Stimulated activated CD8-positive, alpha-beta memory T cell treated with anti-CD3 and anti-CD28 coated beads, Interleukin-15, amount 100 ng/mL, for 48 hours (primary cell): ENCODE measurements around the gene FOXL3.
"Not testable (repeated sequence)": the region's sequence is repeated elsewhere in the genome, so short reads cannot be mapped to it uniquely, and the experiment has no call there.

ENCODE experiments used
- DNase-seq, 2 donors: peaks; one replicate each; pipeline ENCODE4 v3.0.0-alpha.2; 2020; ENCODE audit warnings: low read depth in 2 of 2

FOXL3 gene

DNA sequence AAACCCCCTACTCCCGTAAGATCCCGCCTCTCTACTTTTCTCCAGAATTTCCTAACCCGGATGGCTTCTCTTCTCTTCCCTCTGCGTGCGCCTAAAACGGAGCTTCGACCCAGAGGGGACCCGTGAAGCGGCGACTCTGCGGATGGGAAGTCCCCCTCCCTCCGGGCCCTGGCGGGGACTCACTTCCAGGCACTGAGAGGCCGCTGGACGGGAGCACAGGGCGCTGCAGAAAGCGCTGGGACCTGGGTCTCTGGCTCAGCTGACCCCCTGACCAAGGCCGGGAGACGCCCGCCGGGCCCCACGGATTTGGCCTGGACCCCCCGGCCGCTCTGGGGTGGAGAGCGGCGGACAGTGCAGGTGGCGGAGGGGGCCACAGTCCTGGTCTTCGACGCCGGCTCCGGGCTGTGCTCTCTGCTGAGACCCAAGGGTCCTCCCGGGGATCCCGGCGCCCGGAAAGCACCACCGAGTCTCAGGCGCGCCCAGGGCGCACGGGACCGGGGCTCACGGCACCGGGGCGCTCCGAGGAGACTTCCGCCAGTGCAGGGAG, 688 bp upstream of the FOXL3 start:
- DNase-seq = no peak

DNA sequence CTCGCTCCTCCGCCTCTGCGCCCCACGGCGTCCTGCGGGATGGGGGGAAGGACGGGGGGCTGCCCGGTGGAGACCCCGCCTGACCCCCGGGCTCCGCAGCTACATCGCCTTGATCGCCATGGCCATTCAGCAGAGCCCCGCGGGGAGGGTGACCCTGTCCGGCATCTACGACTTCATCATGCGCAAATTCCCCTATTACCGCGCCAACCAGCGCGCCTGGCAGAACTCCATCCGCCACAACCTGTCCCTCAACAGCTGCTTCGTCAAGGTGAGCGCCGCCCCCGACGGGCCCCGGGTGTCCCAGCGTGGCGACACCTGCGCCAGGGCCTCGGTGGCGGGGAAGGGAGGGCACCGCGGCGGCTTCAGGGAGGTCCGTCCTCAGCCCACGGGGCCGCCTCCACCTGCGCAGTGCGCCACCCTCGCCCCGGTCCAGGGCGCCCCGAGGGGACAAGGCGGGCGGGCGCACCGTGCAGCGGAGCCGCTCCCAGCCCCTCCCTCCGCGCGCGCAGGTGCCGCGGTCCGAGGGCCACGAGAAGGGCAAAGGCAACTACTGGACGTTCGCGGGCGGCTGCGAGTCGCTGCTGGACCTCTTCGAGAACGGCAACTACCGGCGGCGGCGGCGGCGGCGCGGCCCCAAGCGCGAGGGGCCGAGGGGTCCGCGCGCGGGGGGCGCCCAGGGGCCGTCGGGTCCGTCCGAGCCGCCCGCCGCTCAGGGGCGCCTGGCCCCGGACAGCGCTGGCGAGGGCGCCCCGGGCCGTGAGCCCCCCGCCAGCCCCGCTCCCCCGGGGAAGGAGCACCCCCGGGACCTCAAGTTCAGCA, 793 bp downstream of the FOXL3 start:
- no peak for DNase-seq

DNA sequence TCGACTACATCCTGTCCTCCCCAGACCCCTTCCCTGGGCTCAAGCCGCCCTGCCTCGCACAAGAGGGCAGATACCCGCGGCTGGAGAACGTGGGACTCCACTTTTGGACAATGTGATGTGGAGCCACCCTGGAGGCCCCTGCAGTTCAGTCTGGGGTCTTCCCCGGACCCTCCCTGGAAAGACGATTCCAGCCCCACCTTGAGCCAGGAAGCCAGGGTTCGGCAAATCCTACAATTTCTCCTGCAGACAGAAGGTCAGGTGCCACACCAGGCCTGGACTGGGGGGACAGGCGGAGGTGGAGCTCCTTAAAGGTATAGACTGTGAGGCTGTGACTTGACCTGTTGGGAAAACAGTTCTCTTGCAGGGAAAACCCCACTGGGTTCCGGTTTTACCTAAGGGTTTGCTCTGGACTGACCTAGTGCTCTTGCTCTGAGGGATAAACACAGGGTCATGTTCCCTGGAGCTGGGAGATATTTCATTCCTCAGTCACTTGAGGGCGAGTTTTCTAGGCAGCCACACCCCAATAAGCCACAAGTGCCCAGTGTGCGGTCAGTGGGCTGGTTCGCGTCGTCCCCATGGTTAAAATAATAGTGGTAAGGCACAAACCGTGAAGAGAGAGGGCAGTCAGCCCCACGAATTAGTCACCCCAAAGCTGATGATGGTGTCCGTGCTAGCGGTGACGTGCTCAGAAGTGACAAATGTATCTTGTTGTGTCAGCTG, 1.6 kb downstream of the FOXL3 start:
- DNase-seq = no peak

DNA sequence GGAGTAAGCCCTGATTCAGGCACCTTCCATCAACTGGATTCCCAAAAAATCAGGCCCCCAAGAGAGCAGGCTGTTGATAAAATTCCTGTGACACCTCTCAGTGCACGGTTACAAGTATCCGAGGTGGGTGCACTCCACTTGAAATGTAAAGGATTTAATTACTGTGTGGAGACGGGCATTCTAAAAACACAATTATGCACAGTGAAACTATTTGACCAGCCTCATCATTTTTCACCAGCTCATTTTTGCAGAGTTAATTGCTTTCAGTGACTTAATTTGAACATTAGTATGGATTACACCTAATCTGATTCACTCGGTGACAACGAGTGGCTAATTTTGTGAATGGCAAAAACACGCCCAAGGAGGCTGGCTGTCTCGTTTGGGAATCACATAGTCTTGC, 2.3 kb downstream of the FOXL3 start:
- DNase-seq = no peak

DNA sequence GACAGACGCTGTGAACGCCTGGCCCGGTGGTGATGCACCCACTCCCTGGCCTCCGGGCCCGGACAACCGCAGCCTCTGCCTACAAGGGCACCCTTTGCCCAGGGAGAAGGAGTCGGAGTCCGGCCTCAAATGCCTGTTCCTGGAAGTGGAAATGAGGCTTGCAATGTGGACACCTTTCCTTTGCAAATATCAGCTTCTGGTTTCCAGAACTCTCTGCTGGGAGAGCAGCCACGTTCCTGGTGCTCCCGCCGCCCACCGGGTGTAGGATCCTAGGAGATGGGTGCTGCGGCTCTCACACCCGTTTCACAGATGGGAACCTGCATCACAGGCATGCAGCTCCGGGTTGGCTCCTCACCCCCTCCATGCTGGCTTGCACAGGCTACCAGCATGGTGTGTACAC, 2.9 kb downstream of the FOXL3 start:
- DNase-seq = no peak

DNA sequence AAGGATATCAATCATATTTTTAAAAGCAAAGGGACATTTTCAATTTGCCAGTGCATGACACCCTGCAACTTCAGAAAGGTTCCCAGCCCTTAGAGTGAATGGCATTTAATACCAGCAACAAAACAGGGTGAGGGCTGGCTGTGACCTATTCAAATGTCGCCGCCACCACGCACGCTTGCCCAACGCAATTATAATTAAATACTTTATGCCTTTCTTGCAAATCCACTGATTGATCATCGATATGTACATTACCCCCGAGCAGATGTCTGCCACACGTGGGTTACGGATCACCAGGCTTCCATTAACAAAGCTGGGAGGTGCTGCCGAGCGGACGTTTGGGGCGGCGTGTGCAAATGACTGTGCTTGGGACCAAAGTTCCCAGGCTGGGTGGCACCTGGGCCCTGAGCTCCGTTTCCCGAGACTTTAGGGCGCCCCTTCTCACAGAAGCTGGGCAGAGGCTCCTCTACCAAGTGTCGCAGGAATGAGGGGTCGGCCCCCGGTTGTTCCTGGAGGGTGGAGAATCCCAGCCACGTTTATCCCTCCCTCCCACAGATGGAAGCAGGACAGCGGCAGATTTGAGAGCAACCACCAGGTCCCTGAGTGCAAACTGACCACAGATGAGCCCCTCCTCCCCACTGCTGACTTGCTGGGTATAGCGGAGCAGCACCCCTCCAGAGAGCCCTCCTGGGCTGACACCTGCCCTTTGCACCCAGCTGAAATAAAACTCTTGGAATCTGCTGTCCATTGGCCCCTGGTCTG, 3.9 kb downstream of the FOXL3 start:
- no peak for DNase-seq

DNA sequence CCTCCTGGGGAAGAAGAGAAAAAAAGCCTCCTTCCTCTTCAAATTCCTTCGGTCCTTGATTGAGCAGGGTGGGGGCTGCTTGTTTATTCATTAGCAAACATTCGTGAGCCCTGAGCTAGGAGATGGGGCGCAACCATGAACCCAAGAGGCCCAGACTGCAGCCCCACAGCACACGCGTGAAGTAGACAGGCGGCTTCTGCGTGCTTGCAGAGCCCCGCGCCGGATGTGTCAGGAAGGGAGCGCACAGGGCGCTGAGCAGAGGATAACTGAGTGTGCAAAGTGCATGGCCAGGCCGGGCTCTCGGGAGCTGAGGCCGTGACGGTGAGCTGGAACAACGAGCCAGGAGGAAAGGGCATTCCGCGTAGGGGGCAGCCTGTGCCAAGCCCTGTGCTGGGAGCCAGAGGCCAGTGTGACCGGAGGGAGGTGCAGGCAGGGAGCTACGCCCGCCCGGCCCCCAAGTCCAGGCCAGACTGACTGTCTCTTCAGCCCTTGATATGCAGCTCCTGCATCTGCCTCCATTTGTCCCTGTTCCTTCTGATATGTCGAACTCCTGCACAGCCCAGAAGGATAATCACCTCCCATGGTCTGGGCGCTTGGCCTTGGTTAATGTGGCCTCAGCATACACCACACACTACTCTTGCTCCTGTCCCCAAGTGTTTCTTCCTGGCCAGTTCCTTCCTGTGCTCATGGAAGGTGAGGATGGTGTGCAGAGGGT, 4.6 kb downstream of the FOXL3 start:
- no peak for DNase-seq

DNA sequence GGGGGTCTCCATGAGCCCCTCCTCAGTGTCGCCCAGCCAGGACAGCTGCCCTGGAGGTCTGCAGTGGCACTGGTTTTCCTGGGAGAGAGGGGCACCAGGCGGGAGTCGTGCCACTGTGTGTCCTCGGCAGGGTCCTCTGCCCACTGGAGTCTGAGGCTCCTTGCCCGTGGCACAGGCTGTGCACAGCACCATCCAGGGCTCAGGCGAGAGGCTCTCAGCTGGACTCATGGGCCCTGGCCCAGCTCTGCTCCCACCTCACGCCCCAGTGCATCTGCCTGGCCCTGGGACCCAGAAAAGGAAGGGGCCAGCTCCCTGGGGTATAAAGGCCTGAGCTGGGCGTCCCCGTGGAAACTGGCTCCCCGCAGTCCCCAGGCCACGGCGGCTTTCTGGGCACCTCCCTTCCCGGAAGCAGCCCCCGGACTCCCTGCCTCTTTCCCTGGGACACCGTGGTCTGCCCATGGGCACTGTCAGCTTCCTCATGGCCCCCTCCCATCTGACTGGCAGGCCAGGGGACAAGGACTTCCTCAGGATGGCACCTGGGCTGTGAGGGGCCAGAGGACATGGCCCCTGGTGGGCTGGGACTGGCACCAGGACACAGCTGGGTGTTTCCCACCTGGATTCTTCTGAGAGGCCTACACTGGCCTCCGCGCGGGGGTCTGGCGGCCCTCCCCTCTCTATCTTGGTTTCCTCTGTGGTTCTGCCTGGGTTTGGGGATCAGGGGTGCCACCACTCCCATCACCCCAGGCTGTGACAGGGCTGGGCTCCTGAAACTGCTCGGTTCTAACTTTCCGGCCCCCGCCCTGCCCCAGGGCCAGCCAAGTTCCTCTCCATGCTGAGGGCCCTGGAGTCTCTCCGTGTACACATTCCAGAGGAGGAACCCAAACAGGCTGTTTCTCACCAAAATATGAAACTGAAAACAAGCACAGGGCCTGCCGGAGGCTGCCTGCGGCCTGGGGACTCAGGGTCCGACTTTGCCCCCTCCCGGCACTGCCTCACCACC, 5.5 kb downstream of the FOXL3 start:
- no peak for DNase-seq

DNA sequence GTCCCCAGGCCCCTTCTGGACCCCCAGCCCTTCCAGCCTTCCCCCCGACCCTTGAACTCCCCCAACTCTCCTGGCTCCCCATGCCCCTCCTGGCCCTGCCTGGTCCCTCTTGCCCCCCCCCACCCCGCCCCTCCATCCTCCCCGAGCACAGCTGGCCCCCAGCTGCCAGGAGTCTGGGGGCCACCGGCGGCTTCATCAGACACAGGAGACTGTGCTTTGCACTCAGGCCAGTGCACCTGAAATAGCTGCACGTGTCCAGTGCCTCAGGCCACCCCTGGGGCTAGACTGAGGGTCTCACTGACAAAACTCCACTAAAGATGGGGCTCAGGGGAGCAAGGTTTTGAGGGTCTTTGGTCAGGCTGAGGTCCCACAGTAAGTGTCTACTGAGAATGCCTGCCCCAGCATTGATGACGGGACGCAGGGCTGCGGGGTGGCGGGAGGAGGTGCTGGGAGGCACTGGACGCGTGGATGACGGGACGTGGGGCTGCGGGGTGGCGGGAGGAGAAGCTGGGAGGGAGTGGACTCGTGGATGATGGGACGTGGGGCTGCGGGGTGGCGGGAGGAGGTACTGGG, 6.5 kb downstream of the FOXL3 start:
- DNase-seq = no peak

DNA sequence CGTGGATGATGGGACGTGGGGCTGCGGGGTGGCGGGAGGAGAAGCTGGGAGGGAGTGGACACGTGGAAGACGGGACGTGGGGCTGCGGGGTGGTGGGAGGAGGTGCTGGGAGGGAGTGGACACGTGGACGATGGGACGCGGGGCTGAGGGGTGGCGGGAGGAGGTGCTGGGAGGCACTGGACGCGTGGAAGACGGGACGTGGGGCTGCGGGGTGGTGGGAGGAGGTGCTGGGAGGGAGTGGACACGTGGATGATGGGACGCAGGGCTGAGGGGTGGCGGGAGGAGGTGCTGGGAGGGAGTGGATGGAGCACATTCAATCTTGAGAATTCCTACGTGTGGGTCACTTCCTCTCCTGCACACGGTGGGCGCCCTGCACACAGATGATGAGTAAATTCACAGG, 7.2 kb downstream of the FOXL3 start:
- not testable (repeated sequence) for DNase-seq

DNA sequence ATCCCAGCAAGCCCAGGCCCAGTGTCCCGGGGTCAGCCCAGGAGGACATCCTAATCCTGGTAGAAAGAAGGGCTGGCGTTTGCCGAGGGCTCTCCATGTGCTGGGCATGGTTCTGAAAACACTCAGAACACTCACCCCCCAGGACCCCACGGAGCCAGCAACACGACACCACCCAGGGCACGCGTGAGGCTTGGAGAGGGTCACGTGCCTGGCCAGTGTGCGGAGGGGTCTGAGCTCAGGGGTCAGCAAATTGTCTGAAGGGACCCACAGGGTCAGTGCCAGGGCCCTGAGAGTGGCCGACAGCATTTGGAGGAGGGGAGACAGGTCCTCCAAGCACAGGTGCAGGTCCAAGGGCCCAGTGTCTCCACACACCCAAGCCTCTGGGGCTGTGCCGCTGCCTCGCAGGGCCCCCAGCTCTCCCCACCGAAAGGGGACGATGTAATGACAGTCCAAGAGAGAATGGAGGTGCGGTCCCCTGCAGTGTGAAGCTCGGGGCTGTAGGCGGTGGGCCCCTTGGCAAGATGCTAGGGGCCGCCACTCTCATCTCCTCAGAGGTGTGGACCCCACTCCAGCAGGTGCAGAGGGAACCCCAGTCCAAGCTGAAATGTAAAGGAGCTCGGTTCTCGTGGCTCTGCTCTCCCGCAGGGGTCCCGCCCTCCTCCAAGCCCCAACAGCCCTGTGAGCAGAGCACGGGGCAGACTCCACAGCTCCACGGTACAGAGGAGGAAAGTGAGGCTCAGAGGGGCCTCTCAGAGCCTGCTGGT, 7.8 kb downstream of the FOXL3 start:
- DNase-seq = no peak

DNA sequence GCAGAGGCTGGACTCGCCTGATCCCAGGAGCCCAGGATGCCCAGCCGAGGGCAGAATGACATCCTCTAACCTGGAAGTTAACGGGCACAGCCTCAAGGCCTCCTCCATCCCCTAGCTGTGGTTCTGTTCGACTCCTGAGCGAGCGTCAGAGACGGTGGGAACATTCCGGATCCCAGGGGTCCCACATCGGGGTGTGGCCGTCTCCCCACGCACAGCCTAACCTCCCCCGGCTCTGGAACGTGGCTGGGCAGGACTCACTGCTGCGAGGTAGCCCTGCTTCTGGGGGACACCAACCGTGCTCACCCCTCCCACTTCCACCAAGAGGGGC, 8.4 kb downstream of the FOXL3 start:
- no peak for DNase-seq

DNA sequence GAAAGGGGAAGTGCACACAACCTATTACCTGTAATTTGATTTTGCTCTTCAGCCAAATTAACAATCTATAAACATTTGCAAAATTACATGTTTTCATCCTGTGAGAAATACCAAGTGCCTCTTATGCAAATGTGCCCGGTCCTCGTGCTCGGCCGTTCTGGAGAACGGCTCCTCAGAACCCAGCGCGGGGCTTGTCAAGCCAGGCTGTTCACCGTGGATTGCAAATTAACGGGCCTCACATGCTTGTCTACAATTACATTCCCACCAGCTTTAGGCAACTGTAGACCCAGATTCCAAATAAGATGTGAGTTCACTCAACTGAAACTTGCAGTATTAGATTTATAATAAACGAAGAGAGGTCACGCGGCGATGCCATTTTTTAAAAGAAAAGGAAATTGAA, 8.8 kb downstream of the FOXL3 start:
- DNase-seq = no peak

DNA sequence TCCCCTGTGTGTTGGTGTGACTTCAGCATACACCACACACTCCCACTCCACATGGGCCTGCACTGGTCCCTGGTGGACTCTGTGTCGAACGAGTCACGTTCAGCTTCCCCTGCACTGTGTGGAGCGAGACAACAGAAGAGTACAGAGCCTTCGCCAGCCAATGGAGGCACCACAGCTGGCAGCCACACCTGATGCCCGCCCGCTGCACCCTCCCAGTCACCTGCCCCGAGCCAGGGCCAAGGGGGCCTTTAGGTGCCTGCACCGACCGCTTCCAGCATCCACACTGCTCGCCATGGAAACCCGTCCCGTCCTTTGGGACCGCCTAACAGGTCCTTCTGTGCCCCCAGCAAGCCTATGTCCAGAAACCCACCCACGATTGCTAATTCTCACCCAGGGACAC, 9.2 kb downstream of the FOXL3 start:
- no peak for DNase-seq

DNA sequence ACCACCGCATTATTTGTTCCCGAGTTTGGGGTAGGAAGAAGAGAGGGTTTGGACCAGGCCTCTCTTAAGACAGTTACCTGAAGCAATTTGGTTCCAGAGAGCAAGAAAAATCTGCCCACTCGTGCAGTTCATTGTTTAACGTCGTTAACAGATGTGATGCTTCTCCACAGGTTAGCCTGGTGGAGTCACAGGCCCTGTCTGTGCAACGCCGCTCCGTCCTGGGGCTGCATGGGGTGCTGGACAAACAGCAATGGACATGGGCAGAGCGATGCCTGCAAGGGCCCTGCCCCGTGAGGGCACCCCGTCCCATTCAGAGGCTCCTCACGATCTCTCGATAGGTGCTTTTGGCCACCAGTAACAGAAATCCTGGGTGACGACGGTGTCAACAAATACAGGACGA, 9.7 kb downstream of the FOXL3 start:
- DNase-seq = no peak

DNA sequence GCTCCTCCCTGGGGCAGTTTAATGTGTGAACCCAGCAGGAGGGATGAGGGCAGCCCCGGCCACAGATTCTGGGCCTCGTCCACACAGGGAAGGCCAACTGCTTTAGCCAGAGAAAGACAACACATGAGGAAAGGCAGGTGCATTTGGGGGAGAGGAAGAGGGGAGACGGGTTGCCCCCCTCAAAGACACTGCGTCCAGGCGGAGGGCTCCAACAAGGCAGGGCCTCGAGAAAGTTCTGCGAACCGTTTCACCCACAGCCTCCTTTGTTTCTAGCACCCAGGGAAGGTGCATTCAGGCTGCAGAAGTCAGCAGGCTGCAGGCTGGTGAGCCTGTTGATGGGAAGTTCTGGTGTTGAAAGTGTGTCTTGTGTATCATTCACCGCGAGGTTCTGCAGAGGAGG, 10.1 kb downstream of the FOXL3 start:
- DNase-seq = no peak

DNA sequence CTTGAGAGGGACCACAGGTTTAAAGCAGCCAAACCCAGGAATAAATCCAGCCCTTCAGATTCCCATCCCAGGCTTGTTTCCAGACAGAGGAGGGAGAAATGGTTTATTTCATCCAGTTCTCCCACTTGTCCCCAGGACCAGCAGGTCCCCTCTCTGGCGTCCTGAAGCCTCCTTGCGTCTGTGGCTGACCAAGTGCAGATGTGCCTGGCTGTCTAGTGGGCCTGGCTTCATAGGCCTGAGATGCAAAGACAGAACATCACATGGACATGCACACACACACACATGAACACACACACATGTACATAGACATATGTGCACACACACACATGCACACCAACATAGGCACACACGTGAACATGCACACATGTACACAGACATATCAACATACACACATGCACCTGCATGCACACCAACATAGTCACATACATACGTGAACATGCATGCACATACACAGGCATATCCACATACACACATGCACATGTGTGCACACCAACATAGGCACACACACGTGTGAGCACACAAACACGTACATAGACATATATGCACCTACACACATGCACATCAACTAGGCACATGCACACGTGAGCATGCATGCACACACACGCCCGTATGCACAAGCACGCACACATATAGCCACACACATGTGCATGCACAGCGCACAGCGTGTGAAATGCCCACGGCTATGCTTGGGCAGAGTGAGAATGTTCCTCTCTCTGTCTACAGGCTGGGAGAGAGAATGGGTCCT, 10.7 kb downstream of the FOXL3 start:
- DNase-seq = no peak

DNA sequence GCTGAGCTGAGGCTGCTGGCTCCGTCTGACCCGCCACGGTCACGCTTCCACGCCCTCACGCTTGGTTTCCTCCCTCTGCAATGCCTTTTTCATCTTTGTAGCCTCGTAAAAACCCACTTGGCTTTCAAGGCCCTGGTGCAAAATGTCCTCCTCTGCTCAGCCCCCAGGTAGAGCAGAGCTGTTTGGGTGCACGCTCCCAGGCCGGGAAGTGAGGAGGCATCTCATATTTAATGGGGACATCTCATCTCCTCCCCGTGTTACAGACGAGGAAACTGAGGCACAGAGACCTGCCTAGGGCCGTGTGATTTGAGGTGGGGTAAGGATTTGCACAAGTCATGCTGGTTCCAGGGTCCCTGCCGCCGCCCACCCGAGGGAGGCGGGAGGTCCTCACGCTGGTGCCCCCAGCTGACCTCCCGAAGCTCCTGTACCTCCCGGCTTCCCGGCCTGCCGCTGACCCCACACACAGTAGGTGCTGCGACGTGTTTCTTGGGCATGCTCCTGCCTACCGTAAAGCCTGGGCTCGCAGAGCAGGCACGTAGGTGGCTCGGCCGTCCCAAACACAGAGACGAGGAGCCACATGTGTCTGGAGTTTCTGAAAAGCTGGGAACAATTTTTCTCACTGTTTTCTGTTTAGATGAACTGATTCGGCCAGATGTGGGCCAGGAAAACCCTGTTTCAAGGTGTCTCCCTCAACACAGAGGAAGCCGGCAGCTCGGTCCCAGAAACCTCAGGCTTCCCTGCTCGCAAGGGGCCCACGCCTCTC, 11.5 kb downstream of the FOXL3 start:
- DNase-seq = no peak
